Tibial nerve (tissue), 4 donors: ENCODE data around the gene L3MBTL1. TPM values are rescaled to one million over a fixed set of nuclear protein-coding genes. Genes with fewer than 3 reads are reported as not detected.

Source experiments
- DNase-seq, 2 donors: peaks; one replicate each; pipeline ENCODE4 v3.0.0-alpha.2; 2019; ENCODE audit warnings: low spot score in 2 of 2
- H3K27ac ChIP-seq, 4 donors: fragments of 200-600 bp; sonication (generic) in 3 of 4; one replicate each; pipeline ENCODE4 v1.5.1; 2017 to 2019; ENCODE audit warnings: mild to moderate bottlenecking in 1 of 4
- H3K27me3 ChIP-seq, 2 donors: fragments of 200-600 bp; sonication (generic) in 1 of 2; one replicate each; pipeline versions ENCODE4 v1.5.1 to v1.6.0; 2017 to 2019
- H3K36me3 ChIP-seq, 3 donors: fragments of 200-600 bp; sonication (generic); one replicate each; pipeline ENCODE4 v1.5.1; 2018 to 2019
- H3K4me1 ChIP-seq, 4 donors: fragments of 200-600 bp; sonication (generic) in 3 of 4; one replicate each; pipeline ENCODE4 v1.5.1; 2017 to 2019
- H3K4me3 ChIP-seq, 4 donors: fragments of 200-600 bp; sonication (generic) in 3 of 4; one replicate each; pipeline ENCODE4 v1.5.1; 2017 to 2019; ENCODE audit warnings: mild to moderate bottlenecking in 1 of 4, moderate library complexity in 1 of 4
- H3K9me3 ChIP-seq, 4 donors: fragments of 200-600 bp; sonication (generic) in 3 of 4; one replicate each; pipeline ENCODE4 v1.5.1; 2017 to 2019
- CTCF ChIP-seq, 5 experiments: fragments of 200-600 bp in 3 of 5; fragments of 450-650 bp in 2 of 5; sonication (generic) in 3 of 5; IDR thresholded peaks; one replicate each; pipeline ENCODE4 v1.5.1; 2016 to 2019; ENCODE audit warnings: antibody characterized with exemption in 5 of 5, mild to moderate bottlenecking in 3 of 5, moderate library complexity in 2 of 5
- EP300 ChIP-seq, 2 donors: sonication (generic); formaldehyde crosslinking; IDR thresholded peaks; one replicate each; pipeline ENCODE4 v1.6.1; 2017; ENCODE audit warnings: antibody characterized with exemption in 2 of 2, mild to moderate bottlenecking in 1 of 2
- POLR2A ChIP-seq, 2 donors: fragments of 450-650 bp; IDR thresholded peaks; one replicate each; pipeline ENCODE4 v1.6.1; 2017; ENCODE audit warnings: antibody characterized with exemption in 2 of 2, mild to moderate bottlenecking in 2 of 2, moderate library complexity in 2 of 2
- WGBS, 2 donors: methylation state at CpG; one replicate each; pipeline ENCODE4 v1.1.5; 2018; 5-methylcytosine and 5-hydroxymethylcytosine counted together
- total RNA-seq, 4 donors: library from RNA; depleted of rRNA; stranded (reverse); fragments of >200 nt; gene quantifications; one replicate each; pipeline ENCODE4 v1.1.0, GENCODE V29; 2016

The L3MBTL1 gene
- total RNA-seq, 4 donors from 2014 or later: 17.7 to 29.3 (median 22.7) TPM

GRCh38 chr20:43542674-43543073, 35.2 kb downstream of the L3MBTL1 start:
- H3K4me1 ChIP-seq: no peaks in the 10 kb centered on the region
- peaks cover 0 to 6% (median 0%) of the 10 kb centered on the region in 4 donors for H3K9me3 ChIP-seq
- no peak overlapping the region for H3K4me3 ChIP-seq
- no peak for DNase-seq
- H3K27ac ChIP-seq: no peak overlapping the region
- H3K27me3 ChIP-seq: no peaks in the 10 kb centered on the region
- peaks cover 0 to 65% (median 2%) of the 10 kb centered on the region in 3 donors for H3K36me3 ChIP-seq
- 70 to 71% methylated on average over 4 of the region's 4 CpGs for WGBS, 2 donors
- no peak for TF ChIP-seq CTCF (IDR thresholded peaks at IDR 0.05)
- no peak for TF ChIP-seq POLR2A (IDR thresholded peaks at IDR 0.05)
- no peak for TF ChIP-seq EP300 (IDR thresholded peaks at IDR 0.05)

DNA sequence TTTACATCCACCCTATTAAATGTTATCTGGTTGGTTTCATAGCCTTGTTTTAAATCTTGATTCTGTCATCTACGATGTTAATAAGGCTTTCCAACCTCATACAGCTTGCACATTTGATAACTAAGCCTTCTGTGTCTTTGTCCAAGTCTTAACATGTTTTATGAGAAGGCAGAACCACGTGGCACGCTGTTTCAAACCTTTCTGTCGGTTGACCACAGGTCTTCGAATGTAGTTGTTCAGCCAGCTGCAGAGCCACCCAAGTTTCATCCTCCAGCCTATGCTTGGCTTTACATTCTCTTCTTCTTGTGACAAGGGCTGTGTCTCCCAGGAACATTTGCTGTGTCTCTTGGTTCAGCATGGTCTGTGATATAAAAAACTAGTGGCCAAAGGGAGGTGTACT, 35.6 kb downstream of the L3MBTL1 start:
- no peaks in the 10 kb centered on the region for H3K4me1 ChIP-seq
- H3K9me3 ChIP-seq: peaks cover 0 to 7% (median 0%) of the 10 kb centered on the region in 4 donors
- H3K4me3 ChIP-seq: no peak overlapping the region
- no peak overlapping the region for H3K27ac ChIP-seq
- peaks cover 0 to 70% (median 2%) of the 10 kb centered on the region in 3 donors for H3K36me3 ChIP-seq
- 90 to 91% methylated on average over 5 of the region's 5 CpGs for WGBS, 2 donors
- TF ChIP-seq EP300 (IDR thresholded peaks at IDR 0.05): no peak
- TF ChIP-seq CTCF (IDR thresholded peaks at IDR 0.05): no peak
- TF ChIP-seq POLR2A (IDR thresholded peaks at IDR 0.05): no peak
- H3K27me3 ChIP-seq: no peaks in the 10 kb centered on the region
- DNase-seq: no peak

DNA sequence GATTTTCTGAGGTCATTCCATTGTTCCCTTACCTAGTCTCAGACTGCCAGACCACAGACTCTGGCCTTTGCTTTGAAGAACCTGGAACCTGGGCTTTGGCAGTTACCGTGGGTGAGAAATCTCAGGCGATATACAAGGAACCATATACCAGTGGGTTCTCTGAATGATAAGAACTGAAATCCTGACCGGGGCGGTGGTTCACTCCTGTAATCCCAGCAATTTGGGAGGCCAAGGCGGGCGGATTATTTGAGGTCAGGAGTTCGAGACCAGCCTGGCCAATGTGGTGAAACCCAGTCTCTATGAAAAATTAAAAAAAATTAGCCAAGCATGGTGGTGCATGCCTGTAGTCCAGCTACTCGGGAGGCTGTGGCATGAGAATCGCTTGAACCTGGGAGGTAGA, 37.0 kb downstream of the L3MBTL1 start:
- Histone ChIP-seq H3K27me3 (no peaks in the 10 kb centered on the region), H3K4me1 (no peaks in the 10 kb centered on the region), H3K36me3 (peaks cover 0 to 76% (median 2%) of the 10 kb centered on the region in 3 donors), H3K9me3 (peaks cover 0 to 7% (median 0%) of the 10 kb centered on the region in 4 donors), H3K27ac (no peak overlapping the region), H3K4me3 (no peak overlapping the region)
- no peak for DNase-seq
- no peak for TF ChIP-seq POLR2A (IDR thresholded peaks at IDR 0.05)
- TF ChIP-seq CTCF (IDR thresholded peaks at IDR 0.05): no peak
- no peak for TF ChIP-seq EP300 (IDR thresholded peaks at IDR 0.05)
- WGBS, 2 donors: 90 to 95% methylated on average over 9 of the region's 9 CpGs

DNA sequence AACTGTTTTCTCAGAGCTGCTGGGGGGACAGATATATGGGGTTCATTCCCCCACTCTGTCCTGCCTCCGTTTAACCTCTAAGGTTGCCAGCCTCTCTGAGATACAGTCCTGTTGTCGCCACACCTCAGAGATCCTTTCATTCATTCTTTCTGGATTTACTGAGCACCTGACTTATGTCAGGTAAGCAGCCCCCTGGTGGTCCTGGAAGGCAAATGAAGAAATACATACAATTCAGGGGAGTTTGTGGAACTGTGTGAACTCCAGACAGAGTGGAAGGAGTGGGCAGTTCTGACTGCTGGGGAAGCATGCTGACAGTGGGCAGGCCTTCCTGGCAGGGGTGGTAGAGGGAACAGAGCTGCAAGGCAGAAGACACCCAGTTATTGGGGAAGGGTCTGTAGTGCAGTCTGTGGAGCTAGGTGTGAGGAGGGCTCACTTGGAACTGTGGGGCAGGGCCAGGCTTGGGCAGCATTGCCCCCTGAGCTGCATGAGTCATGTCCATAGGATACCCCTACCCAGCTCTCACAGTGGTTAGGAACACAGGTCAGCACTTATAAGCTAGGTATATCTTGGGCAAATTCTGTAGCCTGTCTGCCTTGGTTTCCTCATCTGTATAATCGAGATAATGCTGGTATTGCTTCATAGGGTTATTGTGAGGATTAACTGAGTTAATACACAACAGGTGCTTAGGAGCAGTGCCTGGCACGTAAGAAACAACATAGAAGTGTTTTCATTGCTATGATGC, 38.5 kb downstream of the L3MBTL1 start:
- Histone ChIP-seq H3K36me3 (peaks cover 0 to 62% (median 2%) of the 10 kb centered on the region in 3 donors), H3K4me1 (no peaks in the 10 kb centered on the region), H3K9me3 (peaks cover 0 to 7% (median 0%) of the 10 kb centered on the region in 4 donors), H3K4me3 (no peak overlapping the region), H3K27me3 (no peaks in the 10 kb centered on the region), H3K27ac (no peak overlapping the region)
- 92 to 93% methylated on average over 4 of the region's 4 CpGs for WGBS, 2 donors
- TF ChIP-seq CTCF (IDR thresholded peaks at IDR 0.05): no peak
- no peak for TF ChIP-seq POLR2A (IDR thresholded peaks at IDR 0.05)
- no peak for TF ChIP-seq EP300 (IDR thresholded peaks at IDR 0.05)
- DNase-seq: no peak

- no peaks in the 10 kb centered on the region for H3K27me3 ChIP-seq
- H3K36me3 ChIP-seq: peaks cover 0 to 52% (median 2%) of the 10 kb centered on the region in 3 donors
- DNase-seq: no peak
- peaks cover 0 to 7% (median 0%) of the 10 kb centered on the region in 4 donors for H3K9me3 ChIP-seq
- H3K4me1 ChIP-seq: no peaks in the 10 kb centered on the region
- WGBS, 2 donors: 65 to 74% methylated on average over 5 of the region's 5 CpGs
- TF ChIP-seq EP300 (IDR thresholded peaks at IDR 0.05) (no peak), CTCF (IDR thresholded peaks at IDR 0.05) (no peak), POLR2A (IDR thresholded peaks at IDR 0.05) (no peak)
- no peak overlapping the region for H3K27ac ChIP-seq
- no peak overlapping the region for H3K4me3 ChIP-seq
Measured at GRCh38 chr20:43548273-43548880, 40.9 kb downstream of the L3MBTL1 start.
